Glutamatergic neuron (in vitro differentiated cells): ENCODE measurements around the gene POC1A. TPM values are rescaled to one million over a fixed set of nuclear protein-coding genes. Genes with fewer than 3 reads are reported as not detected.

Experiments
- DNase-seq: peaks from one replicate; pipeline ENCODE4 v3.0.0; 2022
- H3K27ac Mint-ChIP-seq: one replicate; pipeline ENCODE4 v1.8.0; 2020; ENCODE audit warnings: mild to moderate bottlenecking, mixed read lengths, inconsistent platforms; ENCODE audit not compliant: unreplicated experiment
- H3K27me3 Mint-ChIP-seq: one replicate; pipeline ENCODE4 v1.8.0; 2020; ENCODE audit warnings: mild to moderate bottlenecking, moderate library complexity, mixed read lengths, inconsistent platforms; ENCODE audit not compliant: unreplicated experiment
- H3K36me3 Mint-ChIP-seq: one replicate; pipeline ENCODE4 v1.8.0; 2020; ENCODE audit warnings: mild to moderate bottlenecking, mixed read lengths, inconsistent platforms; ENCODE audit not compliant: unreplicated experiment
- H3K4me1 Mint-ChIP-seq: one replicate; pipeline ENCODE4 v1.8.0; 2020; ENCODE audit warnings: mild to moderate bottlenecking, low read depth, mixed read lengths, inconsistent platforms; ENCODE audit not compliant: unreplicated experiment
- H3K4me3 Mint-ChIP-seq: one replicate; pipeline ENCODE4 v1.8.0; 2020; ENCODE audit warnings: mild to moderate bottlenecking, mixed read lengths, inconsistent platforms; ENCODE audit not compliant: unreplicated experiment
- H3K9me3 Mint-ChIP-seq: one replicate; pipeline ENCODE4 v1.8.0; 2020; ENCODE audit warnings: mild to moderate bottlenecking, moderate library complexity, mixed read lengths, inconsistent platforms; ENCODE audit not compliant: unreplicated experiment
- CTCF ChIP-seq: fragments of 200-600 bp; sonication (generic); IDR thresholded peaks from one replicate; pipeline ENCODE4 v1.5.0; 2021; ENCODE audit not compliant: partially characterized antibody, unreplicated experiment
- total RNA-seq: library from RNA; stranded (reverse); fragmentation: NEBNext Ultra II Directional; extraction: Animal tissue kit (Norgen Biotek cat#: 25700); gene quantifications from one replicate; pipeline ENCODE4 v1.2.1, GENCODE V29; 2021; ENCODE audit not compliant: unreplicated experiment

POC1A gene
- total RNA-seq, 1 donor from 2014 or later = 3.2 TPM

GRCh38 chr3:52095990-52096775, 58.0 kb downstream of the POC1A start:
- no peak for DNase-seq
- Mint-ChIP-seq H3K4me3 (no peak overlapping the region), H3K4me1 (peaks cover 4% of the 10 kb centered on the region), H3K27ac (no peak overlapping the region), H3K36me3 (peaks cover 8% of the 10 kb centered on the region), H3K9me3 (peaks cover 5% of the 10 kb centered on the region), H3K27me3 (peaks cover 5% of the 10 kb centered on the region)
- no peak for TF ChIP-seq CTCF

GRCh38 chr3:52094571-52095485, 59.4 kb downstream of the POC1A start:
- peaks cover 3% of the 10 kb centered on the region for H3K27me3 Mint-ChIP-seq
- DNase-seq = no peak
- no peak for TF ChIP-seq CTCF
- no peaks in the 10 kb centered on the region for H3K36me3 Mint-ChIP-seq
- peaks cover 9% of the 10 kb centered on the region for H3K4me1 Mint-ChIP-seq
- H3K9me3 Mint-ChIP-seq = peaks cover 5% of the 10 kb centered on the region
- H3K27ac Mint-ChIP-seq = no peak overlapping the region
- H3K4me3 Mint-ChIP-seq = no peak overlapping the region

- Mint-ChIP-seq H3K4me3 (no peak overlapping the region), H3K36me3 (no peaks in the 10 kb centered on the region), H3K27me3 (peaks cover 2% of the 10 kb centered on the region), H3K4me1 (peaks cover 14% of the 10 kb centered on the region), H3K27ac (no peak overlapping the region), H3K9me3 (peaks cover 8% of the 10 kb centered on the region)
- no peak for TF ChIP-seq CTCF
- no peak for DNase-seq
These were observed 60.3 kb downstream of the POC1A start for GRCh38 chr3:52093756-52094545.

GRCh38 chr3:52092891-52093290, 61.3 kb downstream of the POC1A start:
- no peak for TF ChIP-seq CTCF
- Mint-ChIP-seq H3K4me3 (no peak overlapping the region), H3K4me1 (peaks cover 19% of the 10 kb centered on the region), H3K27ac (no peak overlapping the region), H3K27me3 (peaks cover 2% of the 10 kb centered on the region), H3K36me3 (no peaks in the 10 kb centered on the region), H3K9me3 (peaks cover 8% of the 10 kb centered on the region)
- DNase-seq = no peak
